ENCODE measurements around the gene CD82.

The CD82 gene

DNA sequence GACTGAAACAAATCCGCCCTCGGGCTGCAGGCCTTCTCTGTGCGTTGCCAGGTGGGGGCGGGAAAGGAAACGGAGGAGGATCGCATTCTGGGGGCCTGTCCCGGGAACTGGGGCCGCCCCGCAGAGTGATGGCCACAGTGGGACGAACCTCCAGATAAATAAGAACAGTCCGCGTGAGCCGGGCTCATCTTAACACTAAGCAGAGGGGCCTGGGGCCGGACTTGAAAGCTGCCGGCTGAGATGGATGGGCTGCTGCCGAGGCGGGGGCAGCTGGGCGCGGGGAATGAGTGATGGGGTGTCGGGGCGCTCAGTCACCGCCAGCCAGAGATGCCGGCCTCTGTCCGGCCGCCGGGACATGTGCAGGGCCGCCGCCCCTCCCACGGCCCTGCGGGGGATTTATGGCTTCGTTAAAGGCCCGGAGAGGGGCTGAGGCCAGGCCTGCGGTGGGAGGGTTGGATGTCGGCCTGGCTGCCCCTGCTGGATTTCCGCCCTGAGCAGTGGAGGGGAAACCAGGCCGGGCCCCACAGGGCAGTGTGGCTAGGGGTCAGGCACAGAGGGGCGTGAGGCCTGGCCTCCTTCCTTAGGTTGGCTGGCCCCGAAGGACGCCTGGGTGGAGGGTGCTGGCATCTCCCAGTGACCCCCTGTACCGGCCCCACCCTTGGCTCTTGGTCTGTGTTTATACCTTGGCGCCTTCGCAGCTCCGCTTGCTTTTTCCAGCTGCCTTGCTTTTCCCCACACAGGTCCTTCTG is 45.3 kb upstream of the CD82 start:
- Histone ChIP-seq H3K36me3 (replicated peaks; ENCODE audit: low read depth, low read length) (no peaks in the 10 kb centered on the region), H3K9me3 (ENCODE audit: insufficient read depth, low read length) (no peaks in the 10 kb centered on the region), H3K27me3 (ENCODE audit: low read depth, low read length) (peaks cover 9% of the 10 kb centered on the region), H2AFZ (ENCODE audit: low read depth, low read length) (no peak overlapping the region), H3K4me1 (ENCODE audit: low read length) (peaks cover 11% of the 10 kb centered on the region), H3K79me2 (ENCODE audit: low read length) (no peaks in the 10 kb centered on the region), H3K27ac (ENCODE audit: low read length) (no peak overlapping the region), H3K9ac (ENCODE audit: low read length) (no peak overlapping the region), H3K4me3 (ENCODE audit: low read length) (no peak overlapping the region), H4K20me1 (ENCODE audit: insufficient read depth, low read length) (no peaks in the 10 kb centered on the region), H3K4me2 (ENCODE audit: low read length) (no peak overlapping the region)
- TF ChIP-seq, protein P1, sequence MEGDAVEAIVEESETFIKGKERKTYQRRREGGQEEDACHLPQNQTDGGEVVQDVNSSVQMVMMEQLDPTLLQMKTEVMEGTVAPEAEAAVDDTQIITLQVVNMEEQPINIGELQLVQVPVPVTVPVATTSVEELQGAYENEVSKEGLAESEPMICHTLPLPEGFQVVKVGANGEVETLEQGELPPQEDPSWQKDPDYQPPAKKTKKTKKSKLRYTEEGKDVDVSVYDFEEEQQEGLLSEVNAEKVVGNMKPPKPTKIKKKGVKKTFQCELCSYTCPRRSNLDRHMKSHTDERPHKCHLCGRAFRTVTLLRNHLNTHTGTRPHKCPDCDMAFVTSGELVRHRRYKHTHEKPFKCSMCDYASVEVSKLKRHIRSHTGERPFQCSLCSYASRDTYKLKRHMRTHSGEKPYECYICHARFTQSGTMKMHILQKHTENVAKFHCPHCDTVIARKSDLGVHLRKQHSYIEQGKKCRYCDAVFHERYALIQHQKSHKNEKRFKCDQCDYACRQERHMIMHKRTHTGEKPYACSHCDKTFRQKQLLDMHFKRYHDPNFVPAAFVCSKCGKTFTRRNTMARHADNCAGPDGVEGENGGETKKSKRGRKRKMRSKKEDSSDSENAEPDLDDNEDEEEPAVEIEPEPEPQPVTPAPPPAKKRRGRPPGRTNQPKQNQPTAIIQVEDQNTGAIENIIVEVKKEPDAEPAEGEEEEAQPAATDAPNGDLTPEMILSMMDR (IDR thresholded peaks at IDR 0.05; ENCODE audit: low read depth, low read length): no peak
- no peak for TF ChIP-seq EZH2phosphoT487 (IDR thresholded peaks at IDR 0.05; ENCODE audit: low read depth)

DNA sequence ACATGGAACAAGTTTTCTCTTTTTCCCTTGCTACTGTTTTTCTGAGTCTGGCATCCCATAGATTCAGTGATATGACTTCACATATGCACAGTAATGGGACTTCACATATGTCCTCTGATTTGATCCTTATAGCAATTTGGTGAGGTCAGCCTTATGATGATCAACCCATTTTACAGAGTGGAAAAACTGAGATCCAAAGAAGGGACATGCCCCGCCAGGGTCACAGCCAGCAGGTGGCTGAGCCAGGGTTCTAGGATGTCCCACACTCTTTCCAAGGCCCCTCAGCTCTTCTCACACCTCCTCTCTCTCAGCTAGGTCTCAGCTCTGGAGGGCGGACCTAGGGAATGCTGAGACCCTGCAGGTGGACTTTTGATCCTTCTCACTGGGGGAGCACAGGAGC is 44.3 kb upstream of the CD82 start:
- no peaks in the 10 kb centered on the region for H3K9me3 ChIP-seq (ENCODE audit: insufficient read depth, low read length)
- H3K36me3 ChIP-seq (replicated peaks; ENCODE audit: low read depth, low read length): no peaks in the 10 kb centered on the region
- peaks cover 11% of the 10 kb centered on the region for H3K4me1 ChIP-seq (ENCODE audit: low read length)
- no peaks in the 10 kb centered on the region for H3K79me2 ChIP-seq (ENCODE audit: low read length)
- no peak overlapping the region for H3K9ac ChIP-seq (ENCODE audit: low read length)
- no peak for TF ChIP-seq EZH2phosphoT487 (IDR thresholded peaks at IDR 0.05; ENCODE audit: low read depth)
- TF ChIP-seq, protein P1 (IDR thresholded peaks at IDR 0.05; ENCODE audit: low read depth, low read length): no peak
- H3K27ac ChIP-seq (ENCODE audit: low read length): no peak overlapping the region
- peaks cover 9% of the 10 kb centered on the region for H3K27me3 ChIP-seq (ENCODE audit: low read depth, low read length)
- H3K4me3 ChIP-seq (ENCODE audit: low read length): no peak overlapping the region
- H2AFZ ChIP-seq (ENCODE audit: low read depth, low read length): no peak overlapping the region
- no peak overlapping the region for H3K4me2 ChIP-seq (ENCODE audit: low read length)
- H4K20me1 ChIP-seq (ENCODE audit: insufficient read depth, low read length): no peaks in the 10 kb centered on the region

DNA sequence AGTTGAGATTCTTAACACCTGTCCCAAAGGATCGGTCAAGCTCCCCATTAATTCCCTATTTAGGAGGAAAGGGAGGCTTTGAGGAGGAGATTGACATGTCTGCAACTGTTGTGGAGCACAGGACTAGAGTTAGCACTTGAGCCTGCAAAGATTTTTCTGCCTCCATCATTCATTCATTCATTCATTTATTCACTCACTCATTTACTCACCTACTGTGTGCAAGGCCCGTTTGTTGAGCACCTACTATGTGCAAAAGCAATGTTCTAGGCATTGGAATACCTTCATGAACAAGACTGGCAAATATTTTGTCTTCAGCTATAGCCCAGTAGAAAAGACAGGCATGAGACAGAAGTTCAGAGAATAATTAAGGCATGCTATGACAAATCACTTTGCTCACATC is 43.2 kb upstream of the CD82 start:
- Histone ChIP-seq H2AFZ (ENCODE audit: low read depth, low read length) (no peak overlapping the region), H3K4me3 (ENCODE audit: low read length) (no peak overlapping the region), H3K36me3 (replicated peaks; ENCODE audit: low read depth, low read length) (no peaks in the 10 kb centered on the region), H3K4me1 (ENCODE audit: low read length) (peaks cover 18% of the 10 kb centered on the region), H3K27ac (ENCODE audit: low read length) (no peak overlapping the region), H4K20me1 (ENCODE audit: insufficient read depth, low read length) (no peaks in the 10 kb centered on the region), H3K9ac (ENCODE audit: low read length) (no peak overlapping the region), H3K4me2 (ENCODE audit: low read length) (no peak overlapping the region), H3K27me3 (ENCODE audit: low read depth, low read length) (peaks cover 9% of the 10 kb centered on the region), H3K9me3 (ENCODE audit: insufficient read depth, low read length) (no peaks in the 10 kb centered on the region), H3K79me2 (ENCODE audit: low read length) (no peaks in the 10 kb centered on the region)
- TF ChIP-seq, protein P1 (IDR thresholded peaks at IDR 0.05; ENCODE audit: low read depth, low read length): no peak
- no peak for TF ChIP-seq EZH2phosphoT487 (IDR thresholded peaks at IDR 0.05; ENCODE audit: low read depth)

DNA sequence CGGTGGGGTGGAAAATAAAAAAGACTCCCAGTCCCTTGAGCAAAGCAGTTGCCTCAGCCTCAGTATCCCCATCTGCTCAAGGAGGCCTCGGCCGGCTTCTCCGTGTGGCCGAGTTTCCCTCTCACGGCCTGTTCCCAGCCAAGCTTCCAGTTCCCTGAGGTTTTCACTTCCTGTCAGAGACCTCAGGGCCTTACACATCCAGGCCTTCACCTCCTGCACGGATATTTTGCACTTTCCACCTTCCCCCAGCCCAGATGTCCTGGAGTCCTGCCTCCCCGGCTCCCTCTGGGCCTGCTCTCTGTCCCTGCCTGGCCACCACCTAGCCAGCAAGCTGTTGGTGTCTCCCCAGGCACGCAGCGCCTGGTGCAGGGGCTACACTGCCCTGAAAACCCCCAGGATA is 41.1 kb upstream of the CD82 start:
- Histone ChIP-seq H2AFZ (ENCODE audit: low read depth, low read length) (no peak overlapping the region), H3K27ac (ENCODE audit: low read length) (no peak overlapping the region), H4K20me1 (ENCODE audit: insufficient read depth, low read length) (no peaks in the 10 kb centered on the region), H3K9ac (ENCODE audit: low read length) (no peak overlapping the region), H3K27me3 (ENCODE audit: low read depth, low read length) (peaks cover 9% of the 10 kb centered on the region), H3K9me3 (ENCODE audit: insufficient read depth, low read length) (no peaks in the 10 kb centered on the region), H3K36me3 (replicated peaks; ENCODE audit: low read depth, low read length) (no peaks in the 10 kb centered on the region), H3K79me2 (ENCODE audit: low read length) (no peaks in the 10 kb centered on the region), H3K4me3 (ENCODE audit: low read length) (no peak overlapping the region), H3K4me1 (ENCODE audit: low read length) (peaks cover 11% of the 10 kb centered on the region; the same call in 1 of the 2 replicates), H3K4me2 (ENCODE audit: low read length) (no peak overlapping the region)
- TF ChIP-seq, protein P1 (IDR thresholded peaks at IDR 0.05; ENCODE audit: low read depth, low read length): no peak
- TF ChIP-seq EZH2phosphoT487 (IDR thresholded peaks at IDR 0.05; ENCODE audit: low read depth): no peak

All from OCI-LY3 (cell line).